Suprapubic skin (tissue), 4 donors: ENCODE results near the gene TMEM271.

Experiments
- EP300 ChIP-seq: sonication (generic); formaldehyde crosslinking; IDR thresholded peaks from one replicate; pipeline ENCODE4 v1.6.1; 2017; ENCODE audit warnings: antibody characterized with exemption
- POLR2A ChIP-seq, 2 donors: fragments of 450-650 bp; IDR thresholded peaks; one replicate each; pipeline ENCODE4 v1.6.1; 2017; ENCODE audit warnings: antibody characterized with exemption in 2 of 2, mild to moderate bottlenecking in 2 of 2, moderate library complexity in 2 of 2
- POLR2AphosphoS5 ChIP-seq, 3 donors: sonication (generic); formaldehyde crosslinking; IDR thresholded peaks; one replicate each; pipeline ENCODE4 v1.6.1; 2017; ENCODE audit warnings: antibody characterized with exemption in 3 of 3
- TF ChIP-seq, protein P1 (sequence below), 2 donors: fragments of 200-600 bp in 1 of 2; fragments of 450-650 bp in 1 of 2; sonication (generic) in 1 of 2; IDR thresholded peaks; one replicate each; pipeline ENCODE4 v1.5.1; 2016 to 2019; ENCODE audit warnings: antibody characterized with exemption in 2 of 2, mild to moderate bottlenecking in 1 of 2, moderate library complexity in 1 of 2

DNA sequence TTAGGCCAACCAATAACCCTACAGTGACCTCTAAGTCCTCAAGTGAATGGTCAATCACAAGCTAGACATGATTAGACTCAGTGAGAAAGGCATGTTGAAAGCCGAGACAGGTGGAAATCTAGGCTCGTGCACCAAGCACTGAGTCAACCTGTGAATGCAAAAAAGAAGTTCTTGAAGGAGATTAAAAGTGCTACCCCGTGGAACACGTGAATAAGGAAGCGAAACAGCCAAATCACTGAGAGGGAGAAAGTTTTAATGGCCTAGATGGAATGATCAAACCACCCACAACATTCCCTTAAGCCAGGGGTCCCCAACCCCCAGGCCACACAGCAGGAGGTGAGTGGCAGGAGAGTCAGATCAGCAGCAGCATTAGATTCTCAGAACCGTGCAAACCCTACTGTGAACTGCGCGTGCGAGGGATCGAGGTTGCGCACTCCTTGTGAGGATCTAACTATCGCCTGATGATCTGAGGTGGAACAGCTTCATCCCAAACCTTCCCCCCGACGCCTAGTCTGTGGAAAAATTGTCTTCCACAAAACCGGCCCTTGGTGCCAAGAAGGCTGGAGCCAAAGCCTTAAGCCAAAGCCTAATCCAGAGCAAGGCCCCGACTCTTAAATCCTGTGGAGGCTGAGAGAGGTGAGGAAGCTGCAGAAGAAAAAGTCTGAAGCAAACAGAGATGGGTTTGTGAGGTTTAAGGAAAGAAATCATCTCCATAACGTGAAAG lies 29.8 kb upstream of the TMEM271 start:
- TF ChIP-seq POLR2AphosphoS5 (IDR thresholded peaks at IDR 0.05) = no peak
- TF ChIP-seq, protein P1, sequence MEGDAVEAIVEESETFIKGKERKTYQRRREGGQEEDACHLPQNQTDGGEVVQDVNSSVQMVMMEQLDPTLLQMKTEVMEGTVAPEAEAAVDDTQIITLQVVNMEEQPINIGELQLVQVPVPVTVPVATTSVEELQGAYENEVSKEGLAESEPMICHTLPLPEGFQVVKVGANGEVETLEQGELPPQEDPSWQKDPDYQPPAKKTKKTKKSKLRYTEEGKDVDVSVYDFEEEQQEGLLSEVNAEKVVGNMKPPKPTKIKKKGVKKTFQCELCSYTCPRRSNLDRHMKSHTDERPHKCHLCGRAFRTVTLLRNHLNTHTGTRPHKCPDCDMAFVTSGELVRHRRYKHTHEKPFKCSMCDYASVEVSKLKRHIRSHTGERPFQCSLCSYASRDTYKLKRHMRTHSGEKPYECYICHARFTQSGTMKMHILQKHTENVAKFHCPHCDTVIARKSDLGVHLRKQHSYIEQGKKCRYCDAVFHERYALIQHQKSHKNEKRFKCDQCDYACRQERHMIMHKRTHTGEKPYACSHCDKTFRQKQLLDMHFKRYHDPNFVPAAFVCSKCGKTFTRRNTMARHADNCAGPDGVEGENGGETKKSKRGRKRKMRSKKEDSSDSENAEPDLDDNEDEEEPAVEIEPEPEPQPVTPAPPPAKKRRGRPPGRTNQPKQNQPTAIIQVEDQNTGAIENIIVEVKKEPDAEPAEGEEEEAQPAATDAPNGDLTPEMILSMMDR (IDR thresholded peaks at IDR 0.05) = no peak
- no peak for TF ChIP-seq POLR2A (IDR thresholded peaks at IDR 0.05)
- no peak for TF ChIP-seq EP300
